ENCODE data around the gene IPP. TPM values are rescaled to one million over a fixed set of nuclear protein-coding genes. Genes with fewer than 3 reads are reported as not detected.

The IPP gene
- total RNA-seq, 2 donors from 2014 or later: 18.8 to 20.1 TPM

- DNase-seq (no peak), ATAC-seq (no peak)
- intact Hi-C loops (cut with DNase I, micrococcal nuclease): no loop called here
Measured at GRCh38 chr1:45660336-45660735, 90.1 kb downstream of the IPP start.

- no peak for DNase-seq
- intact Hi-C loops (cut with DNase I, micrococcal nuclease): no loop called here
- no peak for ATAC-seq
Measured at GRCh38 chr1:45659222-45659621, 91.2 kb downstream of the IPP start.

- ATAC-seq: peak; percentile 89
Measured at GRCh38 chr1:45658171-45658570, 92.3 kb downstream of the IPP start.

GRCh38 chr1:45656573-45657226, 93.8 kb downstream of the IPP start:
- DNase-seq: no peak
- ATAC-seq: no peak
- intact Hi-C loops (cut with DNase I, micrococcal nuclease): no loop called here

More at GRCh38 chr1:45658171-45658570, 92.3 kb downstream of the IPP start:
- intact Hi-C loops (cut with DNase I, micrococcal nuclease): no loop called here
- DNase-seq: no peak

GRCh38 chr1:45654540-45655280, 95.7 kb downstream of the IPP start:
- ATAC-seq: no peak
- intact Hi-C loops (cut with DNase I, micrococcal nuclease): no loop called here

More at GRCh38 chr1:45654540-45655280, 95.7 kb downstream of the IPP start:
- DNase-seq: no peak

Other genes starting within 250 kb of the IPP start
- gene PRDX1, start 228.8 kb downstream of the IPP start, total RNA-seq: 100 to 1,000 TPM; 286 to 299 TPM
- 100 to 1,000 TPM; 186 to 220 TPM for gene AKR1A1, start 199.8 kb downstream of the IPP start, total RNA-seq
- gene NASP, start 166.6 kb downstream of the IPP start, total RNA-seq: 10 to 100 TPM; 41.3 to 48.7 TPM
- 1 to 10 TPM; 2.8 to 5.6 TPM for gene CCDC17, start 126.6 kb downstream of the IPP start, total RNA-seq
- gene GPBP1L1, start 64.1 kb downstream of the IPP start, total RNA-seq: 100 to 1,000 TPM; 193 to 195 TPM
- 10 to 100 TPM; 20.1 to 25.5 TPM for gene TMEM69, start 62.5 kb downstream of the IPP start, total RNA-seq
- gene MAST2, start 53.0 kb upstream of the IPP start, total RNA-seq: 100 to 1,000 TPM in 1 of 2 donors, 10 to 100 TPM in 1; 80.3 to 129 TPM

Measured in left colon (tissue), 2 donors.